Measurements from ENCODE around the gene DGKD. TPM values are rescaled to one million over a fixed set of nuclear protein-coding genes. Genes with fewer than 3 reads are reported as not detected.

DGKD gene
- total and polyA plus RNA-seq, 9 of the 15 experiments (the other 6 are each of a cell fraction or from before 2014, with no cell fraction given) = 0.52 to 29.5 (median 10.6) TPM

- in situ Hi-C loops (cut with MboI) = no loop called here
- no peak for ATAC-seq
- CTCF ChIA-PET (ENCODE audit: low intra/inter-chr PET ratio) = no interaction called here
- TF ChIP-seq DNMT1 (IDR thresholded peaks at IDR 0.05) (no peak), FOXP1 (CRISPR knock-in tag; IDR thresholded peaks at IDR 0.05) (no peak), BMI1 (IDR thresholded peaks at IDR 0.05; ENCODE audit: low read length) (no peak), ZKSCAN3 (CRISPR knock-in tag; IDR thresholded peaks at IDR 0.05) (no peak), ZNF584 (CRISPR knock-in tag; IDR thresholded peaks at IDR 0.05; ENCODE audit: low read depth) (no peak)
- TF ChIP-seq, protein P1, sequence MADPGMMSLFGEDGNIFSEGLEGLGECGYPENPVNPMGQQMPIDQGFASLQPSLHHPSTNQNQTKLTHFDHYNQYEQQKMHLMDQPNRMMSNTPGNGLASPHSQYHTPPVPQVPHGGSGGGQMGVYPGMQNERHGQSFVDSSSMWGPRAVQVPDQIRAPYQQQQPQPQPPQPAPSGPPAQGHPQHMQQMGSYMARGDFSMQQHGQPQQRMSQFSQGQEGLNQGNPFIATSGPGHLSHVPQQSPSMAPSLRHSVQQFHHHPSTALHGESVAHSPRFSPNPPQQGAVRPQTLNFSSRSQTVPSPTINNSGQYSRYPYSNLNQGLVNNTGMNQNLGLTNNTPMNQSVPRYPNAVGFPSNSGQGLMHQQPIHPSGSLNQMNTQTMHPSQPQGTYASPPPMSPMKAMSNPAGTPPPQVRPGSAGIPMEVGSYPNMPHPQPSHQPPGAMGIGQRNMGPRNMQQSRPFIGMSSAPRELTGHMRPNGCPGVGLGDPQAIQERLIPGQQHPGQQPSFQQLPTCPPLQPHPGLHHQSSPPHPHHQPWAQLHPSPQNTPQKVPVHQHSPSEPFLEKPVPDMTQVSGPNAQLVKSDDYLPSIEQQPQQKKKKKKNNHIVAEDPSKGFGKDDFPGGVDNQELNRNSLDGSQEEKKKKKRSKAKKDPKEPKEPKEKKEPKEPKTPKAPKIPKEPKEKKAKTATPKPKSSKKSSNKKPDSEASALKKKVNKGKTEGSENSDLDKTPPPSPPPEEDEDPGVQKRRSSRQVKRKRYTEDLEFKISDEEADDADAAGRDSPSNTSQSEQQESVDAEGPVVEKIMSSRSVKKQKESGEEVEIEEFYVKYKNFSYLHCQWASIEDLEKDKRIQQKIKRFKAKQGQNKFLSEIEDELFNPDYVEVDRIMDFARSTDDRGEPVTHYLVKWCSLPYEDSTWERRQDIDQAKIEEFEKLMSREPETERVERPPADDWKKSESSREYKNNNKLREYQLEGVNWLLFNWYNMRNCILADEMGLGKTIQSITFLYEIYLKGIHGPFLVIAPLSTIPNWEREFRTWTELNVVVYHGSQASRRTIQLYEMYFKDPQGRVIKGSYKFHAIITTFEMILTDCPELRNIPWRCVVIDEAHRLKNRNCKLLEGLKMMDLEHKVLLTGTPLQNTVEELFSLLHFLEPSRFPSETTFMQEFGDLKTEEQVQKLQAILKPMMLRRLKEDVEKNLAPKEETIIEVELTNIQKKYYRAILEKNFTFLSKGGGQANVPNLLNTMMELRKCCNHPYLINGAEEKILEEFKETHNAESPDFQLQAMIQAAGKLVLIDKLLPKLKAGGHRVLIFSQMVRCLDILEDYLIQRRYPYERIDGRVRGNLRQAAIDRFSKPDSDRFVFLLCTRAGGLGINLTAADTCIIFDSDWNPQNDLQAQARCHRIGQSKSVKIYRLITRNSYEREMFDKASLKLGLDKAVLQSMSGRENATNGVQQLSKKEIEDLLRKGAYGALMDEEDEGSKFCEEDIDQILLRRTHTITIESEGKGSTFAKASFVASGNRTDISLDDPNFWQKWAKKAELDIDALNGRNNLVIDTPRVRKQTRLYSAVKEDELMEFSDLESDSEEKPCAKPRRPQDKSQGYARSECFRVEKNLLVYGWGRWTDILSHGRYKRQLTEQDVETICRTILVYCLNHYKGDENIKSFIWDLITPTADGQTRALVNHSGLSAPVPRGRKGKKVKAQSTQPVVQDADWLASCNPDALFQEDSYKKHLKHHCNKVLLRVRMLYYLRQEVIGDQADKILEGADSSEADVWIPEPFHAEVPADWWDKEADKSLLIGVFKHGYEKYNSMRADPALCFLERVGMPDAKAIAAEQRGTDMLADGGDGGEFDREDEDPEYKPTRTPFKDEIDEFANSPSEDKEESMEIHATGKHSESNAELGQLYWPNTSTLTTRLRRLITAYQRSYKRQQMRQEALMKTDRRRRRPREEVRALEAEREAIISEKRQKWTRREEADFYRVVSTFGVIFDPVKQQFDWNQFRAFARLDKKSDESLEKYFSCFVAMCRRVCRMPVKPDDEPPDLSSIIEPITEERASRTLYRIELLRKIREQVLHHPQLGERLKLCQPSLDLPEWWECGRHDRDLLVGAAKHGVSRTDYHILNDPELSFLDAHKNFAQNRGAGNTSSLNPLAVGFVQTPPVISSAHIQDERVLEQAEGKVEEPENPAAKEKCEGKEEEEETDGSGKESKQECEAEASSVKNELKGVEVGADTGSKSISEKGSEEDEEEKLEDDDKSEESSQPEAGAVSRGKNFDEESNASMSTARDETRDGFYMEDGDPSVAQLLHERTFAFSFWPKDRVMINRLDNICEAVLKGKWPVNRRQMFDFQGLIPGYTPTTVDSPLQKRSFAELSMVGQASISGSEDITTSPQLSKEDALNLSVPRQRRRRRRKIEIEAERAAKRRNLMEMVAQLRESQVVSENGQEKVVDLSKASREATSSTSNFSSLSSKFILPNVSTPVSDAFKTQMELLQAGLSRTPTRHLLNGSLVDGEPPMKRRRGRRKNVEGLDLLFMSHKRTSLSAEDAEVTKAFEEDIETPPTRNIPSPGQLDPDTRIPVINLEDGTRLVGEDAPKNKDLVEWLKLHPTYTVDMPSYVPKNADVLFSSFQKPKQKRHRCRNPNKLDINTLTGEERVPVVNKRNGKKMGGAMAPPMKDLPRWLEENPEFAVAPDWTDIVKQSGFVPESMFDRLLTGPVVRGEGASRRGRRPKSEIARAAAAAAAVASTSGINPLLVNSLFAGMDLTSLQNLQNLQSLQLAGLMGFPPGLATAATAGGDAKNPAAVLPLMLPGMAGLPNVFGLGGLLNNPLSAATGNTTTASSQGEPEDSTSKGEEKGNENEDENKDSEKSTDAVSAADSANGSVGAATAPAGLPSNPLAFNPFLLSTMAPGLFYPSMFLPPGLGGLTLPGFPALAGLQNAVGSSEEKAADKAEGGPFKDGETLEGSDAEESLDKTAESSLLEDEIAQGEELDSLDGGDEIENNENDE (IDR thresholded peaks at IDR 0.05; ENCODE audit: low read depth, low read length) = no peak
- TF ChIP-seq, protein P2, sequence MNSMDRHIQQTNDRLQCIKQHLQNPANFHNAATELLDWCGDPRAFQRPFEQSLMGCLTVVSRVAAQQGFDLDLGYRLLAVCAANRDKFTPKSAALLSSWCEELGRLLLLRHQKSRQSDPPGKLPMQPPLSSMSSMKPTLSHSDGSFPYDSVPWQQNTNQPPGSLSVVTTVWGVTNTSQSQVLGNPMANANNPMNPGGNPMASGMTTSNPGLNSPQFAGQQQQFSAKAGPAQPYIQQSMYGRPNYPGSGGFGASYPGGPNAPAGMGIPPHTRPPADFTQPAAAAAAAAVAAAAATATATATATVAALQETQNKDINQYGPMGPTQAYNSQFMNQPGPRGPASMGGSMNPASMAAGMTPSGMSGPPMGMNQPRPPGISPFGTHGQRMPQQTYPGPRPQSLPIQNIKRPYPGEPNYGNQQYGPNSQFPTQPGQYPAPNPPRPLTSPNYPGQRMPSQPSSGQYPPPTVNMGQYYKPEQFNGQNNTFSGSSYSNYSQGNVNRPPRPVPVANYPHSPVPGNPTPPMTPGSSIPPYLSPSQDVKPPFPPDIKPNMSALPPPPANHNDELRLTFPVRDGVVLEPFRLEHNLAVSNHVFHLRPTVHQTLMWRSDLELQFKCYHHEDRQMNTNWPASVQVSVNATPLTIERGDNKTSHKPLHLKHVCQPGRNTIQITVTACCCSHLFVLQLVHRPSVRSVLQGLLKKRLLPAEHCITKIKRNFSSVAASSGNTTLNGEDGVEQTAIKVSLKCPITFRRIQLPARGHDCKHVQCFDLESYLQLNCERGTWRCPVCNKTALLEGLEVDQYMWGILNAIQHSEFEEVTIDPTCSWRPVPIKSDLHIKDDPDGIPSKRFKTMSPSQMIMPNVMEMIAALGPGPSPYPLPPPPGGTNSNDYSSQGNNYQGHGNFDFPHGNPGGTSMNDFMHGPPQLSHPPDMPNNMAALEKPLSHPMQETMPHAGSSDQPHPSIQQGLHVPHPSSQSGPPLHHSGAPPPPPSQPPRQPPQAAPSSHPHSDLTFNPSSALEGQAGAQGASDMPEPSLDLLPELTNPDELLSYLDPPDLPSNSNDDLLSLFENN (IDR thresholded peaks at IDR 0.05; ENCODE audit: low read depth in 2 of 2, low read length in 2 of 2) = no peak
Measured at GRCh38 chr2:233456934-233457333, 102.6 kb downstream of the DGKD start.

More at GRCh38 chr2:233456934-233457333, 102.6 kb downstream of the DGKD start:
- H3K4me3 ChIP-seq = no peak overlapping the region
- no peaks in the 10 kb centered on the region for H3K27me3 ChIP-seq (ENCODE audit: control insufficient read depth in 2 of 2, insufficient read depth in 2 of 2, low read length in 2 of 2)
- H3K4me2 ChIP-seq (ENCODE audit: insufficient read depth, low read length) = no peak overlapping the region
- no peak overlapping the region for H2AFZ ChIP-seq (ENCODE audit: low read depth, low read length)
- peaks cover 4% of the 10 kb centered on the region in 2 experiments; a peak in 3 of 5 replicates for H3K4me1 ChIP-seq (replicated peaks in 1 of 2; ENCODE audit: control insufficient read depth in 2 of 2, insufficient read depth in 2 of 2, low read length in 2 of 2)
- H3K9me3 ChIP-seq (replicated peaks; ENCODE audit: control insufficient read depth, insufficient read depth, low read depth, low read length) = no peaks in the 10 kb centered on the region
- no peak overlapping the region for H3K9ac ChIP-seq (ENCODE audit: insufficient read depth in 1 of 2, low read depth in 2 of 2, low read length in 2 of 2)
- H3K27ac ChIP-seq (ENCODE audit: extremely low read depth, low read depth, low read length) = no peak overlapping the region
- FAIRE-seq (no peak), DNase-seq (ENCODE audit: extremely low read depth in 1 of 4, low spot score in 3 of 4) (no peak)
- intact Hi-C loops (cut with micrococcal nuclease) = no loop called here
- H3K79me2 ChIP-seq (ENCODE audit: control insufficient read depth, insufficient read depth, low read length) = no peaks in the 10 kb centered on the region
- no TSS peak for BruUV-seq (replicated peaks)
- H4K20me1 ChIP-seq (replicated peaks; ENCODE audit: control insufficient read depth, insufficient read depth, low read length) = no peaks in the 10 kb centered on the region
- no peaks in the 10 kb centered on the region for H3K9me1 ChIP-seq (ENCODE audit: control insufficient read depth, insufficient read depth, low read length)
- peaks cover 54% of the 10 kb centered on the region; the same call in 2 of the 3 replicates for H3K36me3 ChIP-seq (ENCODE audit: control insufficient read depth, insufficient read depth, low read length)
- POLR2A ChIA-PET = no interaction called here
- WGBS (ENCODE audit: insufficient coverage, low coverage, missing lambda C conversion rate) = 93% methylated on average over 3 of the region's 5 CpGs
